OCI-M1 (cell line): ENCODE results near the gene DUSP14.
"Not testable (repeated sequence)": the region's sequence is repeated elsewhere in the genome, so short reads cannot be mapped to it uniquely, and the experiment has no call there.

Experiments
- DNase-seq: peaks from one replicate; lab custom pipeline; 2025; lab: John Stamatoyannopoulos, UW

The DUSP14 gene

GRCh38 chr17:37489197-37490001, at the start of gene DUSP14:
TSS of gene DUSP14 (plus strand) at chr17:37489891. CDS start at chr17:37512273, 22,382 bp downstream.
- peak; percentile 79 for DNase-seq

- no peak for DNase-seq
Measured at GRCh38 chr17:37440424-37440823, 49.3 kb upstream of the DUSP14 start.

- DNase-seq = not testable (repeated sequence)
Measured at GRCh38 chr17:37441369-37442014, 48.2 kb upstream of the DUSP14 start.

GRCh38 chr17:37446027-37446426, 43.7 kb upstream of the DUSP14 start:
- DNase-seq = no peak

- no peak for DNase-seq
Measured at GRCh38 chr17:37447641-37448040, 42.0 kb upstream of the DUSP14 start.

- DNase-seq = no peak
Measured at GRCh38 chr17:37450112-37450511, 39.6 kb upstream of the DUSP14 start.

GRCh38 chr17:37457801-37458200, 31.9 kb upstream of the DUSP14 start:
- not testable (repeated sequence) for DNase-seq

- no peak for DNase-seq
Measured at GRCh38 chr17:37458805-37459204, 30.9 kb upstream of the DUSP14 start.

GRCh38 chr17:37461668-37462067, 28.0 kb upstream of the DUSP14 start:
- DNase-seq = no peak

GRCh38 chr17:37462492-37462891, 27.2 kb upstream of the DUSP14 start:
- no peak for DNase-seq

GRCh38 chr17:37463039-37463438, 26.7 kb upstream of the DUSP14 start:
- DNase-seq = no peak

GRCh38 chr17:37465069-37465616, 24.5 kb upstream of the DUSP14 start:
- no peak for DNase-seq

- DNase-seq = no peak
Measured at GRCh38 chr17:37466471-37466870, 23.2 kb upstream of the DUSP14 start.

GRCh38 chr17:37470181-37470580, 19.5 kb upstream of the DUSP14 start:
- no peak for DNase-seq

- DNase-seq = peak; percentile 79
Measured at GRCh38 chr17:37475731-37476420, 13.8 kb upstream of the DUSP14 start.

GRCh38 chr17:37476431-37477120, 13.1 kb upstream of the DUSP14 start:
- no peak for DNase-seq

GRCh38 chr17:37478187-37478586, 11.5 kb upstream of the DUSP14 start:
- no peak for DNase-seq

- DNase-seq = no peak
Measured at GRCh38 chr17:37479025-37479424, 10.7 kb upstream of the DUSP14 start.

GRCh38 chr17:37480427-37480826, 9.3 kb upstream of the DUSP14 start:
- no peak for DNase-seq

GRCh38 chr17:37481001-37481665, 8.6 kb upstream of the DUSP14 start:
- DNase-seq = no peak

GRCh38 chr17:37483311-37484039, 6.2 kb upstream of the DUSP14 start:
- DNase-seq = no peak
